Karpas-422 (cell line): Measurements from ENCODE around the gene FOXRED2. TPM values are rescaled to one million over a fixed set of nuclear protein-coding genes. Genes with fewer than 3 reads are reported as not detected.

Source experiments
- DNase-seq: peaks from one replicate; pipeline ENCODE4 v3.0.0-alpha.2; 2015
- H2AFZ ChIP-seq: fragments of 200-600 bp; sonication (generic); 2 replicates; pipeline ENCODE4 v1.6.1; 2014; ENCODE audit warnings: antibody characterized with exemption, low read length, mixed read lengths
- H3K27ac ChIP-seq: fragments of 200-600 bp; sonication (generic); 2 replicates; pipeline ENCODE4 v1.5.1; 2014; ENCODE audit warnings: mild to moderate bottlenecking, low read length, moderate library complexity
- H3K27me3 ChIP-seq: fragments of 200-600 bp; sonication (generic); 2 replicates; pipeline ENCODE4 v1.6.1; 2014; ENCODE audit warnings: low read length, mixed read lengths
- H3K36me3 ChIP-seq: fragments of 200-600 bp; sonication (generic); 2 replicates; pipeline ENCODE4 v1.6.1; 2014; ENCODE audit warnings: low read length, mixed read lengths; ENCODE audit not compliant: insufficient read depth
- H3K4me1 ChIP-seq: fragments of 200-600 bp; sonication (generic); 2 replicates; pipeline ENCODE4 v1.6.1; 2014; ENCODE audit warnings: mild to moderate bottlenecking, low read length, mixed read lengths
- H3K4me2 ChIP-seq: fragments of 200-600 bp; sonication (generic); 2 replicates; pipeline ENCODE4 v1.6.1; 2014; ENCODE audit warnings: low read length, low read depth, mild to moderate bottlenecking; ENCODE audit not compliant: poor library complexity, severe bottlenecking
- H3K4me3 ChIP-seq: fragments of 200-600 bp; sonication (generic); 2 replicates; pipeline ENCODE4 v1.5.1; 2014; ENCODE audit warnings: mild to moderate bottlenecking, antibody characterized with exemption, low read length, mixed read lengths
- H3K79me2 ChIP-seq: fragments of 200-600 bp; sonication (generic); 2 replicates; pipeline ENCODE4 v1.6.1; 2014; ENCODE audit warnings: mild to moderate bottlenecking, low read length, mixed read lengths
- H3K9ac ChIP-seq: fragments of 200-600 bp; sonication (generic); 2 replicates; pipeline ENCODE4 v1.6.0; 2014; ENCODE audit warnings: low read length
- H3K9me2 ChIP-seq: fragments of 200-600 bp; sonication (generic), shearing (Covaris generic); replicated peaks from 2 replicates; pipeline ENCODE4 v1.6.0; 2014; ENCODE audit warnings: mild to moderate bottlenecking, low read length, moderate library complexity; ENCODE audit not compliant: insufficient read depth
- H3K9me3 ChIP-seq: fragments of 300-700, 200-600 bp; sonication (generic); 2 replicates; pipeline ENCODE4 v1.6.1; 2014; ENCODE audit warnings: low read length, mixed read lengths
- H4K20me1 ChIP-seq: fragments of 200-600 bp; sonication (generic); 2 replicates; pipeline ENCODE4 v1.6.1; 2014; ENCODE audit warnings: mild to moderate bottlenecking, antibody characterized with exemption, low read length, low read depth; ENCODE audit not compliant: insufficient read depth
- small RNA-seq: library from RNA; depleted of rRNA; stranded (forward); fragments of <200 nt; gene quantifications from one replicate; pipeline ENCODE3, GENCODE V24; 2014
- total RNA-seq: library from RNA; depleted of rRNA; stranded (reverse); fragments of >200 nt; shearing (Covaris generic); gene quantifications from 2 replicates; pipeline ENCODE4 v1.2.3, GENCODE V29; 2014; ENCODE audit warnings: low replicate concordance; rRNA removed

FOXRED2 gene
- total RNA-seq, 1 experiment from 2014 or later, result 4.8 TPM

DNA sequence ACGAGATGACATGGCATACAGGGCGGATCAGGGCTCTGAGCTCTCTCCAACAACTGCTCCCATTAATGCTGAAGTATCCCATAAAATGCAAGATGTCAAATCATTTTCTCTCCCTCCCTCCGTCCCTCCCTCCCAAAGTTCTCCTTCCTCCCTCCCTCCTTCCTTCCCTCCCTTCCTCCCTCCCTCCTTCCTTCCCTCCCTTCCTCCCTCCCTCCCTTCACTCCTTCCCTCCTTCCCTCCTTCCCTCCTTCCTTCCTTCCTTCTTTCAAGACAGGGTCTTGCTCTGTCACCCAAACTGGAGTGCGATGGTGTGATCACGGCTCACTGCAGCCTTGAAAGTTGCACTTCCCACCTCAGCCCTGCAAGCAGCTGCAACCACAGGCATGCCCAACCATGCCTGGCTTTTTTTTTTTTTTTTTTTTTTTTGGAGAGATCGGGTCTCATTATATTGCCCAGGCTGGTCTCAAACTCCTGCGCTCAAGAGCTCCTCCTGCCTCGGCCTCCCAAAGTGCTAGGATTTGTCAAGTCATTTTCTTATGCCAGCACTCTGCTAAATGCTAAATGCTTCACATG lies 63.6 kb downstream of the FOXRED2 start:
- H3K27ac ChIP-seq, result no peak overlapping the region
- no peak overlapping the region for H2AFZ ChIP-seq
- H3K4me2 ChIP-seq, result no peak overlapping the region
- no peak for DNase-seq
- H3K9me3 ChIP-seq, result no peaks in the 10 kb centered on the region
- H3K4me1 ChIP-seq, result peaks cover 3% of the 10 kb centered on the region; the same call in 1 of the 2 replicates
- H4K20me1 ChIP-seq, result no peaks in the 10 kb centered on the region
- no peak overlapping the region for H3K9ac ChIP-seq
- H3K27me3 ChIP-seq, result no peaks in the 10 kb centered on the region
- H3K9me2 ChIP-seq, result no peaks in the 10 kb centered on the region
- no peaks in the 10 kb centered on the region for H3K79me2 ChIP-seq
- no peak overlapping the region for H3K4me3 ChIP-seq
- no peaks in the 10 kb centered on the region for H3K36me3 ChIP-seq

DNA sequence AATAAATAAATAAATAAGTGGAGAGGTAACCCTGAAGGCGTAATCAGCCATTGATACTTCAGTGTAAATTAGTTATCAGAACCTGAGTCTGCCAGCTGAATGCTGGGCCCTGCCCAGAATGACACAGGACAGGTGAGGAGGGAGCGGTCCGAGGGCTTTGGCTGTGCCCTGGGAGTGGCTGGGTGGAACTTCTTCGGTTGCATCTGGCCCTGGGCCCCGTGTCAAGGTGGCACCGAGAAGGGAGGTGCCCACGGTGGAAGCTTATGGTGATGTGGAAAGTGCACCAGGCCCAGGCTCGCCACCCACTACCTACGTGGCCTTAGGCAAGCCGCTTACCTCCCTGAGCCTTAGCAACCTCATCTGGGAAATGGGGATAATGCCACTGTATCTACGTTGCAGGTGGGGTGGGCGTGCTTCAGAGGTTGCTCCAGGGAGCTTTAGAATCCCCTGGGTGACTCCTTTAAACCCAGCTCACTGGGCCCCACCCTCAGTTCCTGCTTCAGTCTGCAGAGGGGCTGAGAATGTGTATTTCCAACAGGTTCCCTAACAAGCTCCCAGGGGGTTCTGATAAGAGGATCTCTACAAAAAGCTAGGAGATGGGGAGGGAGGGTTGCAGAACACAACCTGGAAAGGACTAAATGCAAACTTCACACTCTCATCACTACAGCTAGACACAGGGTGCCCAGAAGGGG lies 64.2 kb downstream of the FOXRED2 start:
- H4K20me1 ChIP-seq, result no peaks in the 10 kb centered on the region
- no peak overlapping the region for H2AFZ ChIP-seq
- H3K9me2 ChIP-seq, result no peaks in the 10 kb centered on the region
- no peaks in the 10 kb centered on the region for H3K27me3 ChIP-seq
- H3K27ac ChIP-seq, result no peak overlapping the region
- H3K4me3 ChIP-seq, result no peak overlapping the region
- H3K9ac ChIP-seq, result no peak overlapping the region
- no peak for DNase-seq
- no peaks in the 10 kb centered on the region for H3K9me3 ChIP-seq
- no peak overlapping the region for H3K4me2 ChIP-seq
- peaks cover 3% of the 10 kb centered on the region; the same call in 1 of the 2 replicates for H3K4me1 ChIP-seq
- no peaks in the 10 kb centered on the region for H3K79me2 ChIP-seq
- no peaks in the 10 kb centered on the region for H3K36me3 ChIP-seq

- H3K79me2 ChIP-seq, result no peaks in the 10 kb centered on the region
- H4K20me1 ChIP-seq, result no peaks in the 10 kb centered on the region
- H3K27ac ChIP-seq, result no peak overlapping the region
- H3K9ac ChIP-seq, result no peak overlapping the region
- no peaks in the 10 kb centered on the region for H3K9me3 ChIP-seq
- peaks cover 7% of the 10 kb centered on the region; the same call in 1 of the 2 replicates for H3K4me1 ChIP-seq
- DNase-seq, result no peak
- no peaks in the 10 kb centered on the region for H3K27me3 ChIP-seq
- H3K4me2 ChIP-seq, result no peak overlapping the region
- H2AFZ ChIP-seq, result no peak overlapping the region
- H3K4me3 ChIP-seq, result no peak overlapping the region
- H3K36me3 ChIP-seq, result no peaks in the 10 kb centered on the region
- no peaks in the 10 kb centered on the region for H3K9me2 ChIP-seq
Measured at GRCh38 chr22:36440429-36441002, 66.3 kb downstream of the FOXRED2 start.

DNA sequence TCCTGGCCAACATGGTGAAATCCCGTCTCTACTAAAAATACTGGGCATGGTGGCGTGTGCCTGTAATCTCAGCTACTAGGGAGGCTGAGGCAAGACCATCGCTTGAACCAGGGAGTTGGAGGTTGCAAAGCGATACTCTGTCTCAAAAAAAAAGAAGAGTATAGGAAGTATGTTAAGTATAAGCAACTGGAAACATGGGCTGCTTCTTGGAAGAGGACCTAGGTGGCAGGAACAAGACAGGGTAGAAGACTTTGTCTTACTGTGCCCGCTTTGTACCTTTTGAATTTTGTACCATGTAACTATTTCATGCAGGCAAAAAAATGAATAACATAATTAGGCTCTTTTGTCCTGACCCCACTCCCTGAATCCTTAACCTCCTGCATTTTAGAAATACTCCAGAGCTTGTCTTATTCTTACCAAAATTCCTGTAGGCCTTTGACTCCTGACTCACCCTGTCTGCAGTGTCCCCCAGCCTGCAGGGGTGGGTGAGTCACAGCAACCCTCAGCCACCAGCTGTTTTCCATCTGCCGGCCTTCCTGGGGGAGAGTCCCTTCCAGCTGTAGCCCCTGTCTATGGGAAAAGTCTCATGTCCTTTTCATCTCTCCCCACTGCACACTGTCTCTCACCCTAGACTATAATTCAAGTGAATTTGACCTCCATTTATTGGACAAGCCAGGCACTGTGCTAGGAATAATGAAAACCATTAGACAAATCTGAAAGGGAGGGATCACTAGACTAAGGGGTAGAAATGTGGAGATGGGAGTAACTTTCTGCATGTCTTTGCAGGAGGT lies 67.2 kb downstream of the FOXRED2 start:
- H3K27me3 ChIP-seq, result no peaks in the 10 kb centered on the region
- H3K79me2 ChIP-seq, result no peaks in the 10 kb centered on the region
- H3K9ac ChIP-seq, result no peak overlapping the region
- no peaks in the 10 kb centered on the region for H4K20me1 ChIP-seq
- H3K9me3 ChIP-seq, result no peaks in the 10 kb centered on the region
- no peaks in the 10 kb centered on the region for H3K36me3 ChIP-seq
- no peak overlapping the region for H3K4me3 ChIP-seq
- no peak overlapping the region for H2AFZ ChIP-seq
- H3K27ac ChIP-seq, result no peak overlapping the region
- peaks cover 9% of the 10 kb centered on the region; the same call in 1 of the 2 replicates for H3K4me1 ChIP-seq
- H3K9me2 ChIP-seq, result no peaks in the 10 kb centered on the region
- no peak for DNase-seq
- no peak overlapping the region for H3K4me2 ChIP-seq

Small RNA genes within 50 kb of the gene (small RNA-seq; reads per million reads assigned to genes)
- gene RF00019, result not detected

Other genes starting within 250 kb of the FOXRED2 start
- 57.5 and 95.1 TPM in 2 replicates for gene MYH9, start 119.1 kb downstream of the FOXRED2 start, total RNA-seq
- 26.7 and 45.4 TPM in 2 replicates for gene TXN2, start 25.4 kb downstream of the FOXRED2 start, total RNA-seq
- gene EIF3D, start 22.1 kb upstream of the FOXRED2 start, total RNA-seq, result 481 and 566 TPM in 2 replicates
- gene CACNG2, start 196.7 kb upstream of the FOXRED2 start, total RNA-seq, result not detected in 2 replicates